Activated CD4-positive, alpha-beta memory T cell treated with anti-CD3 and anti-CD28 coated beads, Interleukin-2, amount 10 ng/mL, durations not matched to agents 7 days and 5 days (primary cell): ENCODE results near the gene KIAA0825. TPM values are rescaled to one million over a fixed set of nuclear protein-coding genes. Genes with fewer than 3 reads are reported as not detected.
"Not testable (repeated sequence)": the region's sequence is repeated elsewhere in the genome, so short reads cannot be mapped to it uniquely, and the experiment has no call there.

Experiments used
- CTCF ChIA-PET: fragments of 350-600 bp; sonication (Branson Sonifier 250); formaldehyde crosslinking; loops from one replicate; lab custom pipeline; 2021; ENCODE audit warnings: antibody characterized with exemption, inconsistent platforms; lab: Charles Lee
- POLR2A ChIA-PET: fragments of 350-600 bp; sonication (Branson Sonifier 250); formaldehyde crosslinking; loops from one replicate; lab custom pipeline; 2021; ENCODE audit warnings: antibody characterized with exemption; lab: Charles Lee
- DNase-seq: peaks from one replicate; pipeline ENCODE4 v3.0.0-alpha.2; 2020
- H3K27ac Mint-ChIP-seq: one replicate; pipeline ENCODE4 v1.8.0; 2021; ENCODE audit warnings: mild to moderate bottlenecking, mixed read lengths
- H3K27me3 Mint-ChIP-seq: one replicate; pipeline ENCODE4 v1.8.0; 2021; ENCODE audit warnings: mixed read lengths
- H3K36me3 Mint-ChIP-seq: one replicate; pipeline ENCODE4 v1.8.0; 2021; ENCODE audit warnings: low read depth, mixed read lengths
- H3K4me1 Mint-ChIP-seq: one replicate; pipeline ENCODE4 v1.8.0; 2021; ENCODE audit warnings: mixed read lengths
- H3K4me3 Mint-ChIP-seq: one replicate; pipeline ENCODE4 v1.8.0; 2021; ENCODE audit warnings: mild to moderate bottlenecking, mixed read lengths
- H3K9me3 Mint-ChIP-seq: one replicate; pipeline ENCODE4 v1.8.0; 2021; ENCODE audit warnings: mixed read lengths
- total RNA-seq, 2 experiments: library from RNA; stranded (reverse); gene quantifications; one replicate each; pipeline ENCODE4 v1.2.3, GENCODE V29; 2021

KIAA0825 gene
- total RNA-seq, 2 experiments from 2014 or later = 1.5 to 1.7 TPM

DNA sequence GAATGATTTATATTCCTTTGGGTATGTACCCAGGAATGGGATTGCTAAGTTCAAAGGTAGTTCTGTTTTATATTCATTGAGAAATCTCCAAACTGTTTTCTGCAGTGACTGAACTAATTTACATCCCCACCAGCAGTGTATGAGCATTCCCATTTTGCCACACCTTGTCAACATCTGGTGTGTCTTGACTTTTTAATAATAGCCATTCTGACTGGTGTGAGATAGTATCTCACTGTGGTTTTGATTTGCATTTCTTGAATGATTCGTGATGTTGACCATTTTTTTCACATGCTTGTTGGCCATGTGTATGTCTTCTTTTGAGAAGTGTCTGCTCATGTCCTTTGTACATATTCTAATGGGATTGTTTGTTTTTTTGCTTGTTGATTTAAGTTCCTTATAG lies 421.5 kb downstream of the KIAA0825 start:
- ChIA-PET CTCF (interaction anchor here (1.5 kb wide), 1 partner anchor 541 kb away, joined by 4 read pairs; no protein-coding TSS in a partner anchor), POLR2A (no interaction called here)
- H3K36me3 Mint-ChIP-seq = no peaks in the 10 kb centered on the region
- H3K4me3 Mint-ChIP-seq = no peak overlapping the region
- no peak overlapping the region for H3K27ac Mint-ChIP-seq
- no peaks in the 10 kb centered on the region for H3K27me3 Mint-ChIP-seq
- H3K4me1 Mint-ChIP-seq = no peaks in the 10 kb centered on the region
- no peaks in the 10 kb centered on the region for H3K9me3 Mint-ChIP-seq
- DNase-seq = no peak

DNA sequence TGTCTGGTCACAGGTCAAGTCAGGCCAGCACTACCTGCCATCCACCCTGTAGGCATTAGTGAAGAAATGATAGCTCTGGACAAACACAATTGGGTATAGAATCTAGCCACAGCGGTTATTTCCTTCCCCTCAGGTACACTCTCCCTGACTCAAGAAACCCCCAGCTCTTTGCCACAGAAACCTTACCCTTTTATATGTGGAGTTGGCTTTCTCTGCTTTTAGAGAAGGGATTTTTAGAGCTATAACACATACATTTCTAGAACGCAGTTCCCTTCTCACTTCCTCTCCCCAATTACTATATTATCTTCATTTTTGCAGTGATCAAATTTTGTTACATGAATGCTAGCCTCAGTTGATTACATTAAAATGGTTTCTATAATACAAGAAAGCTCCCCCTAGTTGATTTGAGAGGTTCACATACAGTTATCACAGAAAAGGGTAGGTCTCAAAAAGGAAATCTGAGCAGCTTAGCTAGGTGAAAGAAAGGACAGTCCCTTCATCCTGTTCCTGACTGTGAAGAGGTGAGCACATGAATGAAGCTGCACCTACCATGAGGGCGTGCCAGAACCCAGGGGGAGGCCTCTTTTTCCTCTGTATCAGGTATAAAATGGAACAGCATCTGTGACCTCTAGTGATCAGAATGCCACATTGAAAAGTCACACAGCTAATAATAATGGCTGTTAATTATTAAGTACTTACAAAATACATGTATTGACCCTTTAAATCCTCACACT lies 425.6 kb downstream of the KIAA0825 start:
- POLR2A ChIA-PET = no interaction called here
- Mint-ChIP-seq H3K4me1 (no peaks in the 10 kb centered on the region), H3K36me3 (no peaks in the 10 kb centered on the region), H3K9me3 (no peaks in the 10 kb centered on the region), H3K27ac (no peak overlapping the region), H3K4me3 (no peak overlapping the region), H3K27me3 (peaks cover 2% of the 10 kb centered on the region)
- no peak for DNase-seq
- CTCF ChIA-PET = no interaction called here

- no peaks in the 10 kb centered on the region for H3K4me1 Mint-ChIP-seq
- ChIA-PET CTCF (no interaction called here), POLR2A (no interaction called here)
- no peak for DNase-seq
- H3K9me3 Mint-ChIP-seq = peaks cover 4% of the 10 kb centered on the region
- H3K27me3 Mint-ChIP-seq = peaks cover 4% of the 10 kb centered on the region
- H3K4me3 Mint-ChIP-seq = no peak overlapping the region
- H3K36me3 Mint-ChIP-seq = no peaks in the 10 kb centered on the region
- H3K27ac Mint-ChIP-seq = no peak overlapping the region
Measured at GRCh38 chr5:94191604-94192003, 426.8 kb downstream of the KIAA0825 start.

- H3K27me3 Mint-ChIP-seq = peaks cover 4% of the 10 kb centered on the region
- ChIA-PET POLR2A (no interaction called here), CTCF (no interaction called here)
- no peaks in the 10 kb centered on the region for H3K36me3 Mint-ChIP-seq
- no peak overlapping the region for H3K4me3 Mint-ChIP-seq
- H3K4me1 Mint-ChIP-seq = no peaks in the 10 kb centered on the region
- no peak for DNase-seq
- H3K27ac Mint-ChIP-seq = no peak overlapping the region
- peaks cover 4% of the 10 kb centered on the region for H3K9me3 Mint-ChIP-seq
Measured at GRCh38 chr5:94188725-94189124, 429.7 kb downstream of the KIAA0825 start.

DNA sequence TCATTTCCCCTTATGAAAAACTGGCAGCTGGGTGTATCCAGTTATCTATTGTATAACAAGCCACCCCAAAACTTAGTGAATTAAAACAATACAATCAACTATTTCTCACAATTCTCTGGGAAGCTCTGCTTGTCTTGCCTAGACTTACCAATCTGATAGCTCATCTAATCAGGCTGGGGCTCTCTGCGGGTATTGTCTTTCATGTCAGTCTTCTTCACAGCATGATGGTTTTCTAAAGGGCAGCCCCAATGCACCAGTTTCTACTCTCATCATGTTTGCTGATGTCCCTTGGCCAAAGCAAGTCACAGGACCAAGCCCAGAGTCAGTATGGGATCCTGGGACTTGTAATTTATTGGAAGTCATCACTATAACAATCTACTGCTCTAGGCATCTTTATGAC lies 433.5 kb downstream of the KIAA0825 start:
- no peak overlapping the region for H3K27ac Mint-ChIP-seq
- H3K27me3 Mint-ChIP-seq = peaks cover 6% of the 10 kb centered on the region
- H3K4me3 Mint-ChIP-seq = no peak overlapping the region
- DNase-seq = no peak
- peaks cover 3% of the 10 kb centered on the region for H3K4me1 Mint-ChIP-seq
- ChIA-PET CTCF (no interaction called here), POLR2A (no interaction called here)
- no peaks in the 10 kb centered on the region for H3K36me3 Mint-ChIP-seq
- peaks cover 4% of the 10 kb centered on the region for H3K9me3 Mint-ChIP-seq

DNA sequence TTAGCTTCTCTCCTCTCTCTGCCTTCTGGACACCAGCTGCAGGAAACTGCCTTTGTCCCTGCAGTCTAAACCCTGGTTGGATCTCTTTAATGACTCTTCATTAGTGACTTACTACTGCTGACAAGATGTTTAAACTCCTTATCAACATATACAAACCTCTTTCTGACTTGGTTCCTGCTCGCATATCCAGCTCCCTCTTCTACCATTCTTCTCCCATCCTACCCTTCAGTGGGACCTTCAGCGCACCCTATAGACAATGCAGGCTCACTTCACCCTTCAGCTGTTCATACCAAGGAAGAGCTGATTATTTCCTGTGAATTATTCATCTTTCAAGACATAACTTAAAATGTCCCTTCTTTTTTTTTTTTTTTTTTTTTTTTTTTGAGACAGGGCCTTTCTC lies 436.5 kb downstream of the KIAA0825 start:
- Mint-ChIP-seq H3K9me3 (peaks cover 1% of the 10 kb centered on the region), H3K27me3 (peaks cover 5% of the 10 kb centered on the region), H3K36me3 (no peaks in the 10 kb centered on the region), H3K27ac (no peak overlapping the region), H3K4me3 (no peak overlapping the region), H3K4me1 (peaks cover 3% of the 10 kb centered on the region)
- CTCF ChIA-PET = no interaction called here
- DNase-seq = no peak
- POLR2A ChIA-PET = interaction anchor here (0.6 kb wide), 1 partner anchor 9 kb away, joined by 3 read pairs; no protein-coding TSS in a partner anchor

- Mint-ChIP-seq H3K4me1 (peaks cover 3% of the 10 kb centered on the region), H3K27me3 (peaks cover 5% of the 10 kb centered on the region), H3K9me3 (no peaks in the 10 kb centered on the region), H3K4me3 (no peak overlapping the region), H3K27ac (no peak overlapping the region), H3K36me3 (no peaks in the 10 kb centered on the region)
- no peak for DNase-seq
- ChIA-PET POLR2A (no interaction called here), CTCF (no interaction called here)
Measured at GRCh38 chr5:94180761-94181160, 437.6 kb downstream of the KIAA0825 start.

GRCh38 chr5:94175912-94176311 lies 442.5 kb downstream of the KIAA0825 start:
- no peaks in the 10 kb centered on the region for H3K36me3 Mint-ChIP-seq
- POLR2A ChIA-PET = no interaction called here
- no peaks in the 10 kb centered on the region for H3K9me3 Mint-ChIP-seq
- H3K4me1 Mint-ChIP-seq = peaks cover 3% of the 10 kb centered on the region
- no peak overlapping the region for H3K4me3 Mint-ChIP-seq
- H3K27ac Mint-ChIP-seq = no peak overlapping the region
- CTCF ChIA-PET = no interaction called here
- DNase-seq = no peak
- peaks cover 2% of the 10 kb centered on the region for H3K27me3 Mint-ChIP-seq

DNA sequence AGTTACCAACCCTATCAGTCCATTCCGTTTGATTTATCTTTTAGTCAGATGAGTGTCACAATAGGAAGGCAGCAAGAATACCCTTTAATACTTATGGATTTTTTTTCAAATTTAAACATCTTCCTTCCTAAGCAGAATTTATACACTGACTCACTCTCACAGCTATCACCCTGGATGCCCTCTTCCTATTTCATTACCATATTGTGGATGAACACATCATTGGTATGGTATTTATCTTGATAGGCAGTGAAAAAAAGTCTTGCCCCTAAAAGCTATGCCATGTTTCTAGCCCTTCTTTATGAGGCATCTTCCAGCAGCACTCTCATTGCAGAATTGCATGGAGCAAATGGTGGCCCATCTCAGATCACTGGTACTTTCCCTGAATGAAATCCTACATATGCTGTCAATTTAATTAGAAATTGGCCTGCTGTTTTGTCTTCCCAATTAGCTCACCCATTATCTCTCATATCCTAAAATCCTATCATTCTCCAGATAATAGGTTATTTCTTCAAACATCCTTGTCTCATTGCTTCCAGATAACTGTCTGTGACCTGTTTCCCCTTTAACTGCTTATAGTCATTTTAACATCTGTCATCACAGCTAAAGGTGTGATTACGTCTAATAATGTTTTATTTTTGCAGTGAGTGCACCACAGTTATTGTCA lies 443.5 kb downstream of the KIAA0825 start:
- CTCF ChIA-PET = no interaction called here
- Mint-ChIP-seq H3K27me3 (no peaks in the 10 kb centered on the region), H3K27ac (no peak overlapping the region), H3K4me1 (no peaks in the 10 kb centered on the region), H3K36me3 (no peaks in the 10 kb centered on the region), H3K4me3 (no peak overlapping the region), H3K9me3 (no peaks in the 10 kb centered on the region)
- POLR2A ChIA-PET = no interaction called here
- no peak for DNase-seq

GRCh38 chr5:94173100-94173499 lies 445.3 kb downstream of the KIAA0825 start:
- Mint-ChIP-seq H3K4me3 (no peak overlapping the region), H3K27ac (no peak overlapping the region), H3K36me3 (no peaks in the 10 kb centered on the region), H3K9me3 (no peaks in the 10 kb centered on the region), H3K4me1 (no peaks in the 10 kb centered on the region), H3K27me3 (no peaks in the 10 kb centered on the region)
- CTCF ChIA-PET = no interaction called here
- DNase-seq = no peak
- POLR2A ChIA-PET = no interaction called here

GRCh38 chr5:94171070-94171469 lies 447.3 kb downstream of the KIAA0825 start:
- H3K4me1 Mint-ChIP-seq = not testable (repeated sequence)

DNA sequence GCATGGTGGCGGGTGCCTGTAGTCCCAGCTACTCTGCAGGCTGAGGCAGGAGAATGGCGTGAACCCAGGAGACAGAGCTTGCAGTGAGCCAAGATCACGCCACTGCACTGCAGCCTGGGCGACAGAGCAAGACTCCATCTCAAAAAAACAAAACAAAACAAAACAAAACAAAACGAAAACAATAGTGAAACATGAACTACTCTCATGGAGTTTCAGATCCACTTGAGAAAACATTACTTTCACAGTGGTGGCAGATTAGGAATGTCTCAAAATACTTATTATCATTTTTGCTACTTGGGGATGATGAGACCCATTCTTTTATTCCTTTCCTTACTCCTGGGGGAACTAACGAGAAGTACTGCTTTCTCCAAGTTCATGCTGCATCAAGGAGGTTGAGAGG lies 448.2 kb downstream of the KIAA0825 start:
- not testable (repeated sequence) for H3K27me3 Mint-ChIP-seq, H3K27ac Mint-ChIP-seq, H3K4me1 Mint-ChIP-seq

More at GRCh38 chr5:94171070-94171469, 447.3 kb downstream of the KIAA0825 start:
- CTCF ChIA-PET, DNase-seq, H3K9me3 Mint-ChIP-seq, H3K36me3 Mint-ChIP-seq, H3K27me3 Mint-ChIP-seq, POLR2A ChIA-PET, H3K4me3 Mint-ChIP-seq, H3K27ac Mint-ChIP-seq: not testable (repeated sequence)

DNA sequence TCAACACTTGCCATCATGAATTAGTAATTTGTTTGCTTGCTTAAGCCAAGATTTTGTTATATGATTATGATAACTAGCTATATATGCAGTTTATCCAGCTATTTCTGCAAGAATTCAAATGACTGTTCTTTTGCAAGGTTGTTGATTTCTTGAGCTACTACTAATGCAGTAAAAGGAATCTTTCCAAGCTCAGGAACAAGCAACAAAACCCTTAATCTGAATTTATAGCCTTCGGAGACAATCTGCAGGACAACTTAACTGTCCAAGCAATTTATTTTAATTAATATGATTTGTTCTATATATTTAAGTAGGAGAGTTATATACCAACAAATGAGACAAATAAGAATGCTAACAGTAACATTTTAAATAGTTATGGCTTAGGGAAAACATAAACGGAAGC lies 450.3 kb downstream of the KIAA0825 start:
- no peak overlapping the region for H3K4me3 Mint-ChIP-seq
- H3K27ac Mint-ChIP-seq = no peak overlapping the region
- no peaks in the 10 kb centered on the region for H3K36me3 Mint-ChIP-seq
- POLR2A ChIA-PET = no interaction called here
- no peaks in the 10 kb centered on the region for H3K4me1 Mint-ChIP-seq
- H3K9me3 Mint-ChIP-seq = no peaks in the 10 kb centered on the region
- no peak for DNase-seq
- CTCF ChIA-PET = no interaction called here
- no peaks in the 10 kb centered on the region for H3K27me3 Mint-ChIP-seq

More for the DNA sequence above, 448.2 kb downstream of the KIAA0825 start:
- H3K36me3 Mint-ChIP-seq, H3K4me3 Mint-ChIP-seq, CTCF ChIA-PET, DNase-seq, POLR2A ChIA-PET, H3K9me3 Mint-ChIP-seq: not testable (repeated sequence)

- POLR2A ChIA-PET = no interaction called here
- no peaks in the 10 kb centered on the region for H3K27me3 Mint-ChIP-seq
- no peaks in the 10 kb centered on the region for H3K36me3 Mint-ChIP-seq
- no peak overlapping the region for H3K27ac Mint-ChIP-seq
- H3K4me1 Mint-ChIP-seq = no peaks in the 10 kb centered on the region
- DNase-seq = no peak
- no peaks in the 10 kb centered on the region for H3K9me3 Mint-ChIP-seq
- CTCF ChIA-PET = no interaction called here
- H3K4me3 Mint-ChIP-seq = no peak overlapping the region
Measured at GRCh38 chr5:94161801-94162200, 456.6 kb downstream of the KIAA0825 start.
